Activated CD8-positive, alpha-beta memory T cell treated with anti-CD3 and anti-CD28 coated beads for 1 hour (primary cell): Measurements from ENCODE around the gene PIGS.
"Not testable (repeated sequence)": the region's sequence is repeated elsewhere in the genome, so short reads cannot be mapped to it uniquely, and the experiment has no call there.

Source experiments
- DNase-seq, 2 donors: peaks; one replicate each; pipeline ENCODE4 v3.0.0-alpha.2; 2020; ENCODE audit warnings: low read depth in 1 of 2; ENCODE audit errors: extremely low read depth in 1 of 2

Gene PIGS

GRCh38 chr17:28532050-28532960, 39.0 kb downstream of the PIGS start:
- no peak for DNase-seq

DNA sequence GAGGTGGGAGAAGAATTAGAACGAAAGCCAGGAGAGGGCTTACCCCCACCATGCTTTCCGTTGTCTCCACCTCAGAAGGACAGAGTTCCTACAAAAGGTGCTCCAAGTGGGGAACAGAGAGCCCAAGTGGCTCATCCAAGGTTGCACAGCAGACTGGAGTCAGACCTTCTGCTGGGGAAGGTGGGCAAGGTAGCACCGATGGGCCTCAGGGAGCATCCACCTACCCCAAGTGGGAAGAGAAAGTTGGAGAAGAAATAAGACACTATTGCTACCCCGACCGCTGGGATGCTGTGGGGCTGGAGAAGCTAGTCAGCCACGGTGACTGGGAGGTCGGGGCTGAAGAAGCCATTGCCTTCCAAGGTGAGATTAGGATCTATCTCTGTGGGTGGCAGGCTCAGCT, 40.4 kb downstream of the PIGS start:
- DNase-seq, result no peak

- no peak for DNase-seq
Observed at GRCh38 chr17:28530250-28530649, 41.1 kb downstream of the PIGS start.

- DNase-seq, result no peak
Observed at GRCh38 chr17:28529013-28529400, 42.3 kb downstream of the PIGS start.

- DNase-seq, result no peak
Observed at GRCh38 chr17:28528327-28529012, 42.9 kb downstream of the PIGS start.

DNA sequence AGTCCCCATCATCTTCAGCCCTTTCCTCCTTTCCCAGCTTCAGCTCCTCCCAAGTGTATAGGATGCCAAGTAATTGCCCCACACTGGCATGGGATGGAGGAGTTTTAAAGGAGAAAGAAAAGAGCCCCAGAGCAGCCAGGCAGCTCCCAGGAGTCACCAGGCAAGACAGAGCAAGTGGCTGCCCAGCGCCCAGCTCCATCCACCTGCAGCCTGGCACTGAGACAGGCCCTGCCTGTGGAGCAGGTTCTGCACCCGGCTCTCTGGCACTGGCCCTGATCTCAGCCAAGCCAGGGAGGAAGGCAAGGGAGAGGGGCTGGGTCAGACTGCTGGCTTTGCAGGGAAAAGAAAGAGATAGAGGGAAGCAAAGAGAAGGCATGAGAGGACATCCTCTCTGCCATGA, 43.5 kb downstream of the PIGS start:
- DNase-seq, result no peak

DNA sequence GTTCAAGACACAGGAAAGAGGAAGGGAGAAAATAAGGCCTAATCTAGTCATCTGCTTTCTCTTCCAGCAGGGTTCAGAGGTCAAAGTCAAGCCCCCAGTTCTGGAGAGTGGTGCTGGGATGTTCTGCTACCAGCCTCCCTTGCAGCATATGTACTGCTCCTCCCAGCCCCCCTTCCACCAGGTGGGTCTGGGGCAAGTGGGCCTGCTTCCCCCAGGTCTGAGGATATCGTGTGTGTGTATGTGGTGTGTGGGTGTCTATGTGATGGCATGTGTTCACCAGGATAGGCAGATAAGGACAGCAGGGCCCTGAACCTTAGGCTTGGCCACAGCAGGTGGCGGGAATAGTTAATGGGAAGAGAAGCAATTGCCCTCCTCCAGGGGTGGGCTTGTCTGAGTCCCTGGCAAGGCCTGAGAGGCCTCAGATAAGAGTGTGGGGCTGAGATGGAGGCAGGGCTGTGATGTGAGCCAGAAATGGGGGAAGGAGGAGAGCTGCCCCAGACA, 44.1 kb downstream of the PIGS start:
- no peak for DNase-seq

DNA sequence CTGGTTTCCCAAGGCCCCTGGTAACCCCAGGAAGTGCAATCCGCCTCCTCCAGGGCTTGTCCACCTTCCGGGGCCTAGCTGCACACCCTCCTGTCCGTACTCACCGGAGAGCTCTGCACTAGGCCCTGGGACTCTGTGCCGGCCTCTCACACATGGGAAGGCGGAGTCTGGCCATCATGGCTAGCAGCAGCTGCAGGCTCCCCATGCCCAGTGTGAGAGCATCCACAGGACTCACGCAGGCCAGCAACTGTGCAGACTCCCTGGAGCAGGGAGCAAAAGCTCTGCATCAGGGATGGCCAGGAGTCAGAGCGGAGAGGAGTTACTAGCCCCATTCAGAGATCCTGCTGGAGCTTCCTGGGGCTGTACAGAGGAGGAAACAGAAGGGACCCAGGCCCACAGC, 44.9 kb downstream of the PIGS start:
- no peak for DNase-seq

DNA sequence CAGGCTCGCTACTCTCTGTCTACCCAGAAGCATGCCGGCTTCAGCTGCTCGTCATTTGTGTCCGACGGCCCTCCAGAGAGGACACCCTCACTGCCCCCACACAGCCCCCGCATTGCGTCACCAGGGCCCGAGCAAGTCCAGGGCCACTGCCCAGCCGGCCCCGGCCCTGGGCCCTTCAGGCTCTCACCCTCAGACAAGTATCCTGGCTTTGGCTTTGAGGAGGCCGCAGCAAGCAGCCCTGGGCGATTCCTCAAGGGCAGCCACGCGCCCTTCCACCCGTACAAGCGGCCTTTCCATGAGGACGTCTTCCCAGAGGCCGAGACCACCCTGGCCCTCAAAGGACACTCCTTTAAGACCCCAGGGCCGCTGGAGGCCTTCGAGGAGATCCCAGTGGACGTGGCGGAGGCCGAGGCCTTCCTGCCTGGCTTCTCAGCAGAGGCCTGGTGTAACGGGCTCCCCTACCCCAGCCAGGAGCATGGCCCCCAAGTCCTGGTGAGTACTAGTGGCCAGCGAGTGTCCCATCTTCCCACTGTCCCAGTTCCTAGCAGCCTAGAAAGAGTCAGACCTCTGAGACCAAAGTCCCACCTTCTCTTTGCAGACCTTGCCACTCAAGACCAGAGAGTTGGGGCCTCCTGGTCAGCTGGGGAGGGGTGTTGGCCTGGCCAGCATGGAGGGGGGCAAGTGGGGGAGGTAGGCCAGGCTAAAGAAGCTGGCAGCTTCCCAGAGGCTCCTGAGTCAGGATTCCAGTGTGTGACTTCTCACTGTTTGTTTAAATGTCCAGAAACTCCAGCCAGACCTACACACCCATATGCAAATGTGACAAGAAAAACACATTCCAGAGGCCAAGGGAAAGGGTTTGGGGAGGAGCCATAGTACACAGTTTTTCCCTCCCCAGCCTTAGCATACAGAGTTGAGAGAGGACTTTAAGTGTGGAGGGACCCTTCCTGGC, 46.6 kb downstream of the PIGS start:
- DNase-seq, result no peak

- no peak for DNase-seq
Observed at GRCh38 chr17:28523876-28524275, 47.4 kb downstream of the PIGS start.

- no peak for DNase-seq
Observed at GRCh38 chr17:28523186-28523585, 48.1 kb downstream of the PIGS start.

GRCh38 chr17:28522281-28522680, 49.0 kb downstream of the PIGS start:
- DNase-seq, result not testable (repeated sequence)

DNA sequence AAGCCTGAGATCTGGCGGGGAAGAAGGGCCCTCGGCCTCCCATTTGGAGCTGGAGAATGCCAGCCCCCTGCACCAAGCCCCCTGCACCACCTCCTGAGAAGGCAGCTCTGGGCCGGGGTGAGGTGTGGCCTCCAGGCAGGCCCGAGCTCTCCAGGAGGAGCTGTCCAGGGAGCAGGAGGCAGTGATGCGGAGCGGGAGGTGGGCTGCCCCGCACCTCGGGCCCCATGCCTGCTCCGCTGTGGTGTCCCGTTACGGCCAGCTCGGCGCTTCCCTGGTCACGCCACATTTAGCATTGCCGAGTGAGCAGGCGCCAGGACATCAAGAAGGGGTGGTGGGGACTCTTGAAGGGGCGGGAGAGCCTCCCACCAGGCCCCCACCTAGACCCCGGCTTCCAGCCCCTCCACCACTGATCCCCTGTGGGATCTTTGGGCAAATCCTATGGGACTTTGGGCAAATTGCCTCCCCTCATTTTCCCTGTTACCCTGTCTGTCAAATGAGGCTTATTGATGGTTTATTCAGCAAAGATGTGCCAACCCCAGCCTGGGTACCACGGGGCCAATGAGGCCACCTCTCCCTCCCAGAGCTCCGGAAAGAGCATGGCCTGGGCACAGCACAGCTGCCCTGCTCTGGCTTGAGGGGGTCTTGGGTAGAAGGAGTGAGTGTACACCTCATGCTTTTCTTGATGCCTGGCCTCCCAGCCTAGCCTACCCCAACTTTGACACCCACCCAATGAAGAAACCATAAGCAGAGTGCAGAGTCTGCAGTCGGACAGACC, 49.8 kb downstream of the PIGS start:
- no peak for DNase-seq

GRCh38 chr17:28520687-28521086, 50.6 kb downstream of the PIGS start:
- no peak for DNase-seq

GRCh38 chr17:28519236-28519635, 52.1 kb downstream of the PIGS start:
- DNase-seq, result no peak

DNA sequence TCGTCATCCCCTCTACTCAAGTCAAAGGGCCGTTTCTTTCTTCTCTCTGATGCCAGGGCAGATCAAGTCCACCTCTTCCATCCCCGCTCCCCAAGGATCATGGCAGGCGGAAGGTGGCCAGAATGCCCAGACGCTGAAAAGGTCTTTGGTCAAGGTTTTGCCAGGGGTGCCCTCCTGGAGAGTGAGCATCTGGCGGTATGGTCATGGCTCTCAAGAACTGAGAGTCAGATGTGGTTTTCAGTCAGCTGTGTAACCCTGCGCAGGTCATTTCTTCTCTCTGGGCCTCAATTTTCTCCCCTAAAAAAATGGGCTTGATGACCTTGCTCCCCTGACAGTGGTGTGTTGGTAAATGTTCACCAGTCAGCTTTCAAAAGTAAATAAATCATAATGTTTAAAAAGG, 52.7 kb downstream of the PIGS start:
- DNase-seq, result no peak

GRCh38 chr17:28518132-28518531, 53.2 kb downstream of the PIGS start:
- DNase-seq, result no peak

DNA sequence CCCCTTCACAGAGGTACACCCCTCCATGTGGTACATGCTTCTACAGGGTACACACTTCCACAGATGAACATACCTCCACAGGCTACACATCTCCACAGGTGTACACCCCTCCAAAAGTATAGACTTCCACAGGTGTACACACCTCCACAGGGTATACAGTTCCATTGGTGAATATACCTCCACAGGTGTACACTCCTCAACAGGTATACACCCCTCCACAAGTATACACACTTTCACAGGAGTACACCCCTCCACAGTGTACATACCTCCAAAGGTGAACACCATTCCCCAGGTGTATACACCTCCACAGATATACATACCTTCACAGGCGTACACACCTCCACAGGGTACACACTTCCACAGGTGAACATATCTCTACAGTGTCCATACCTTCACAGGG, 55.8 kb downstream of the PIGS start:
- DNase-seq, result no peak

DNA sequence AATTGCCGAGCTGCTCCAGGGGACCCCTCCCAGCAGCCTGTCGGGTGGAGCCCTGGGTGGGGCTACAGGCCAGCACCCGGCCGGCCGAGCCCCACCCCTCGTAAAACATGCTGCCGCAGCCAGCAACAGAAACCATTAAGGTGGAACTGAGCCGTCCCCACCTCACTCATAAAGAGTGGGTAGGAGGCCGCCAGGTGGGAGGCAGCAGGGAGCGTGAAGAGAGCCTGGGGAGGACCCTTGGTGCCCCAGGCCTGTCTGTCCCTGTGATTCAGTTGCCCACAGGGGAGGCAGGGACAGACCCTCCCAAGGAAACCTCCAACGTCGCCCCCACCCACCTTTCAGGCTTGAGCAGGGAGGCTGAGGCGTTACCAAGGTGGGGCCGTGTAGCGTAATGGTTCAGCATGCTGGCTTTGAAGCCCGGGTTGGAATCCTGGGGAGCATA, 56.7 kb downstream of the PIGS start:
- DNase-seq, result no peak

DNA sequence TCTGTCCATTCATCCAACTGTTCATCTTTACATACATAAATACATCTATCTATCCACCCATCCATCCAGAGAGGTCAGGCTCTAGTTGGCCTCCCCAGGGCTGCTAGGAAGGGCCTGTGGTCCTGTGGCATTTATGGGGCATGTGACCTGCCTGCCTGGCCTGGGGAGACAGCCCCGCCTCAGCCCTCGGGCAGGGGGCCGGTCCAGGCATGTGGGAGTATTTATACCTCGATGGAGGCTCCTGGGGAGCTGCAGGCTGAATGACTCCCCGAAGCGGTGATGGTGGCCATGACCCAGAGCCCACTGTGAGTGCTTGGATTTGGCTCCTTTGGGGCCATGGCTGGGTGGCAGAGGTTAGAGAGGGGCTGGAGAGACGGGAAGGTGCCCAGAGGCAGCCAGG, 57.8 kb downstream of the PIGS start:
- DNase-seq, result no peak
